Ovary (tissue), 3 donors: ENCODE results near the gene TWNK.

Source experiments
- POLR2A ChIP-seq: fragments of 450-650 bp; IDR thresholded peaks from one replicate; pipeline ENCODE4 v1.6.1; 2017; ENCODE audit warnings: antibody characterized with exemption, mild to moderate bottlenecking, moderate library complexity
- TF ChIP-seq, protein P1 (sequence below), 3 donors: fragments of 450-650 bp in 2 of 3; fragments of 200-600 bp in 1 of 3; IDR thresholded peaks; one replicate each; pipeline versions ENCODE4 v1.5.1 to v1.8.0; 2016 to 2022; ENCODE audit warnings: antibody characterized with exemption in 3 of 3, mild to moderate bottlenecking in 1 of 3
- donor health status: DM: no; HTN: no; CAD: no.

- no peak for TF ChIP-seq POLR2A
- TF ChIP-seq, protein P1, sequence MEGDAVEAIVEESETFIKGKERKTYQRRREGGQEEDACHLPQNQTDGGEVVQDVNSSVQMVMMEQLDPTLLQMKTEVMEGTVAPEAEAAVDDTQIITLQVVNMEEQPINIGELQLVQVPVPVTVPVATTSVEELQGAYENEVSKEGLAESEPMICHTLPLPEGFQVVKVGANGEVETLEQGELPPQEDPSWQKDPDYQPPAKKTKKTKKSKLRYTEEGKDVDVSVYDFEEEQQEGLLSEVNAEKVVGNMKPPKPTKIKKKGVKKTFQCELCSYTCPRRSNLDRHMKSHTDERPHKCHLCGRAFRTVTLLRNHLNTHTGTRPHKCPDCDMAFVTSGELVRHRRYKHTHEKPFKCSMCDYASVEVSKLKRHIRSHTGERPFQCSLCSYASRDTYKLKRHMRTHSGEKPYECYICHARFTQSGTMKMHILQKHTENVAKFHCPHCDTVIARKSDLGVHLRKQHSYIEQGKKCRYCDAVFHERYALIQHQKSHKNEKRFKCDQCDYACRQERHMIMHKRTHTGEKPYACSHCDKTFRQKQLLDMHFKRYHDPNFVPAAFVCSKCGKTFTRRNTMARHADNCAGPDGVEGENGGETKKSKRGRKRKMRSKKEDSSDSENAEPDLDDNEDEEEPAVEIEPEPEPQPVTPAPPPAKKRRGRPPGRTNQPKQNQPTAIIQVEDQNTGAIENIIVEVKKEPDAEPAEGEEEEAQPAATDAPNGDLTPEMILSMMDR (IDR thresholded peaks at IDR 0.05) = no peak
These were observed 18.0 kb downstream of the TWNK start for GRCh38 chr10:101005361-101005760.
